Astrocyte (in vitro differentiated cells and primary cell): ENCODE measurements around the gene SLC4A5. TPM values are rescaled to one million over a fixed set of nuclear protein-coding genes. Genes with fewer than 3 reads are reported as not detected.

Experiments used
- DNase-seq: peaks from one replicate; pipeline ENCODE4 v3.0.0-alpha.2; 2010; ENCODE audit warnings: low read depth
- FAIRE-seq: peaks from 2 replicates; lab custom pipeline; 2011; peaks lifted over from hg19 to GRCh38; lab: Jason Lieb, UNC
- H2AFZ ChIP-seq: 2 replicates; pipeline ENCODE4 v1.6.0; 2012; ENCODE audit warnings: low read depth, low read length, inconsistent platforms
- H3K27ac ChIP-seq: 2 replicates; pipeline ENCODE4 v1.5.1; 2011; ENCODE audit warnings: low read depth, low read length, inconsistent platforms
- H3K27me3 ChIP-seq: 2 replicates; pipeline ENCODE4 v1.6.0; 2011; ENCODE audit warnings: low read length, inconsistent platforms; ENCODE audit not compliant: insufficient read depth
- H3K36me3 ChIP-seq: 2 replicates; pipeline ENCODE4 v1.5.1; 2011; ENCODE audit warnings: low read length, inconsistent platforms; ENCODE audit not compliant: insufficient read depth
- H3K4me1 ChIP-seq: 2 replicates; pipeline ENCODE4 v1.5.1; 2011; ENCODE audit warnings: low read length, inconsistent platforms; ENCODE audit not compliant: insufficient read depth
- H3K4me2 ChIP-seq: 2 replicates; pipeline ENCODE4 v1.6.0; 2012; ENCODE audit warnings: low read length, inconsistent platforms
- H3K4me3 ChIP-seq: 2 replicates; pipeline ENCODE4 v1.5.1; 2011; ENCODE audit warnings: low read depth, mild to moderate bottlenecking, low read length, inconsistent platforms; ENCODE audit not compliant: insufficient read depth
- H3K79me2 ChIP-seq: 2 replicates; pipeline ENCODE4 v1.6.0; 2012; ENCODE audit warnings: mild to moderate bottlenecking, low read length, inconsistent platforms; ENCODE audit not compliant: insufficient read depth
- H3K9ac ChIP-seq: 2 replicates; pipeline ENCODE4 v1.6.0; 2012; ENCODE audit warnings: mild to moderate bottlenecking, low read length, inconsistent platforms
- H3K9me3 ChIP-seq: 2 replicates; pipeline ENCODE4 v1.5.1; 2012; ENCODE audit warnings: low read depth, mild to moderate bottlenecking, low read length, inconsistent platforms; ENCODE audit not compliant: insufficient read depth
- H4K20me1 ChIP-seq: 2 replicates; pipeline ENCODE4 v1.6.0; 2012; ENCODE audit warnings: low read length, inconsistent platforms; ENCODE audit not compliant: insufficient read depth
- H3K27ac Mint-ChIP-seq: one replicate; pipeline ENCODE4 v1.8.0; 2021; ENCODE audit warnings: mild to moderate bottlenecking, mixed read lengths; ENCODE audit not compliant: unreplicated experiment
- H3K27me3 Mint-ChIP-seq: one replicate; pipeline ENCODE4 v1.8.0; 2021; ENCODE audit warnings: low read depth, mixed read lengths; ENCODE audit not compliant: unreplicated experiment
- H3K36me3 Mint-ChIP-seq: one replicate; pipeline ENCODE4 v1.8.0; 2021; ENCODE audit warnings: low read depth, mixed read lengths; ENCODE audit not compliant: unreplicated experiment
- H3K4me1 Mint-ChIP-seq: one replicate; pipeline ENCODE4 v1.8.0; 2021; ENCODE audit warnings: low read depth, mixed read lengths; ENCODE audit not compliant: unreplicated experiment
- H3K4me3 Mint-ChIP-seq: one replicate; pipeline ENCODE4 v1.8.0; 2021; ENCODE audit warnings: mild to moderate bottlenecking, moderate library complexity, mixed read lengths; ENCODE audit not compliant: unreplicated experiment
- H3K9me3 Mint-ChIP-seq: one replicate; pipeline ENCODE4 v1.8.0; 2021; ENCODE audit warnings: mild to moderate bottlenecking, mixed read lengths; ENCODE audit not compliant: unreplicated experiment
- EZH2 ChIP-seq: IDR thresholded peaks from 2 replicates; pipeline ENCODE4 v1.6.1; 2012; ENCODE audit warnings: mild to moderate bottlenecking, low read length, inconsistent platforms; ENCODE audit not compliant: insufficient read depth
- total RNA-seq: library from RNA; stranded (reverse); gene quantifications from 2 replicates; pipeline ENCODE4 v1.2.1, GENCODE V29; 2021
- TF ChIP-seq, protein P1 (sequence below): IDR thresholded peaks from 2 replicates; pipeline ENCODE4 v1.5.1; 2011; ENCODE audit warnings: low read depth, mild to moderate bottlenecking, inconsistent platforms, low read length, moderate library complexity; ENCODE audit not compliant: insufficient read depth

Gene SLC4A5
- total RNA-seq, 1 donor from 2014 or later, result 0.41 TPM

DNA sequence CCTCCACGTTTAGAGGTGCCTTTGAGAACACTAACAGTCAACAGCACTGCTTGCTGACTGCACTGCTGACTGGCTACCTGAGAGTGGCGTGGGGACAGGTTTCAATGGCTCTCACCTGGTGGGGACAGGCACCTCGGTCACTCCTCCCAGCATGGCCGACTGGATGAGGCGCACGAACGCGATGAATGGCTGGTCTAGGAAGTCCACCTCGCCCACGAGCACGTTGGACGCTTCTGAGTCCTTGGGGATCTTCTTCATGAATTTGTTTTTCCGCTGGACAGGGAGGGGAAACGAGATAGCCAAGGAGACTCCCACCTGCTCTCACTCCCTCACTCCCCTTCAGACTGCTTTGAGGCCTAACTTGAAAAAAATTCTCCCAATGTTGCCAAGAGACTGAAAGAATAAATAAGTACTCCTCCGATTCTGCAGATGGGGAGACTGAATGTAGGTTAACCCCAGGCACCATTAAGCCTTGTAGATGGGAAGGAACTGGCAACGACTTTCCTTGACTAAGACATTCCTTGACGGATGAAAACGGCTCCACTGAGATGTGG, 87.5 kb downstream of the SLC4A5 start:
- TF ChIP-seq EZH2, result no peak
- TF ChIP-seq, protein P1, sequence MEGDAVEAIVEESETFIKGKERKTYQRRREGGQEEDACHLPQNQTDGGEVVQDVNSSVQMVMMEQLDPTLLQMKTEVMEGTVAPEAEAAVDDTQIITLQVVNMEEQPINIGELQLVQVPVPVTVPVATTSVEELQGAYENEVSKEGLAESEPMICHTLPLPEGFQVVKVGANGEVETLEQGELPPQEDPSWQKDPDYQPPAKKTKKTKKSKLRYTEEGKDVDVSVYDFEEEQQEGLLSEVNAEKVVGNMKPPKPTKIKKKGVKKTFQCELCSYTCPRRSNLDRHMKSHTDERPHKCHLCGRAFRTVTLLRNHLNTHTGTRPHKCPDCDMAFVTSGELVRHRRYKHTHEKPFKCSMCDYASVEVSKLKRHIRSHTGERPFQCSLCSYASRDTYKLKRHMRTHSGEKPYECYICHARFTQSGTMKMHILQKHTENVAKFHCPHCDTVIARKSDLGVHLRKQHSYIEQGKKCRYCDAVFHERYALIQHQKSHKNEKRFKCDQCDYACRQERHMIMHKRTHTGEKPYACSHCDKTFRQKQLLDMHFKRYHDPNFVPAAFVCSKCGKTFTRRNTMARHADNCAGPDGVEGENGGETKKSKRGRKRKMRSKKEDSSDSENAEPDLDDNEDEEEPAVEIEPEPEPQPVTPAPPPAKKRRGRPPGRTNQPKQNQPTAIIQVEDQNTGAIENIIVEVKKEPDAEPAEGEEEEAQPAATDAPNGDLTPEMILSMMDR, result no peak
- Mint-ChIP-seq H3K36me3 (peaks cover 5% of the 10 kb centered on the region), H3K27me3 (peaks cover 21% of the 10 kb centered on the region), H3K4me1 (peaks cover 3% of the 10 kb centered on the region), H3K9me3 (no peaks in the 10 kb centered on the region), H3K4me3 (no peak overlapping the region), H3K27ac (no peak overlapping the region)
- H3K79me2 ChIP-seq, result no peaks in the 10 kb centered on the region
- H4K20me1 ChIP-seq, result no peaks in the 10 kb centered on the region
- no peak overlapping the region for H3K27ac ChIP-seq
- no peaks in the 10 kb centered on the region for H3K9me3 ChIP-seq
- no peak overlapping the region for H3K4me3 ChIP-seq
- DNase-seq (no peak), FAIRE-seq (no peak)
- H3K36me3 ChIP-seq, result no peaks in the 10 kb centered on the region
- peaks cover 3% of the 10 kb centered on the region for H3K27me3 ChIP-seq
- H3K4me2 ChIP-seq, result no peak overlapping the region
- no peaks in the 10 kb centered on the region for H3K4me1 ChIP-seq
- H2AFZ ChIP-seq, result no peak overlapping the region
- H3K9ac ChIP-seq, result no peak overlapping the region

DNA sequence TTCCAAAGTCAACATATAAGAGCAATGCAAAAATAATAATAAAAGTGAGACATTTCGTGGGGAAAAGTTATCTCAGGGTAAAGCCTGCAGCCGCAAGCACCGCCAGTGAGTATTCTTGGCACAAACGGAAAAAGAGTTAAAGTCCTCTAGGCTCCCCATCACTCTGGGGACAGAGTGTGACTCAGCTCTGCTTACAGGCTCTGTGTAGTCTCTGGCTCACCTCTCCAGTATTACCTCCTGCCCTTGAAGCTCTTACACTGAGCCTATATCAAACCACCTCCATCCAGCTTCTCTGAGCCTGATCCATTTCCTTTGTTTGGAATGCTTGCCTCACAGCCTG, 89.3 kb downstream of the SLC4A5 start:
- Histone ChIP-seq H3K4me2 (no peak overlapping the region), H3K27ac (no peak overlapping the region), H3K9me3 (no peaks in the 10 kb centered on the region), H3K4me1 (no peaks in the 10 kb centered on the region), H3K27me3 (peaks cover 3% of the 10 kb centered on the region), H2AFZ (no peak overlapping the region), H3K4me3 (no peak overlapping the region), H3K79me2 (no peaks in the 10 kb centered on the region), H4K20me1 (no peaks in the 10 kb centered on the region), H3K36me3 (no peaks in the 10 kb centered on the region), H3K9ac (no peak overlapping the region)
- Mint-ChIP-seq H3K27ac (no peak overlapping the region), H3K9me3 (peaks cover 2% of the 10 kb centered on the region), H3K4me3 (no peak overlapping the region), H3K27me3 (peaks cover 22% of the 10 kb centered on the region), H3K36me3 (peaks cover 3% of the 10 kb centered on the region), H3K4me1 (peaks cover 3% of the 10 kb centered on the region)
- TF ChIP-seq EZH2, result no peak
- TF ChIP-seq, protein P1, result no peak
- DNase-seq, result no peak
- no peak for FAIRE-seq

DNA sequence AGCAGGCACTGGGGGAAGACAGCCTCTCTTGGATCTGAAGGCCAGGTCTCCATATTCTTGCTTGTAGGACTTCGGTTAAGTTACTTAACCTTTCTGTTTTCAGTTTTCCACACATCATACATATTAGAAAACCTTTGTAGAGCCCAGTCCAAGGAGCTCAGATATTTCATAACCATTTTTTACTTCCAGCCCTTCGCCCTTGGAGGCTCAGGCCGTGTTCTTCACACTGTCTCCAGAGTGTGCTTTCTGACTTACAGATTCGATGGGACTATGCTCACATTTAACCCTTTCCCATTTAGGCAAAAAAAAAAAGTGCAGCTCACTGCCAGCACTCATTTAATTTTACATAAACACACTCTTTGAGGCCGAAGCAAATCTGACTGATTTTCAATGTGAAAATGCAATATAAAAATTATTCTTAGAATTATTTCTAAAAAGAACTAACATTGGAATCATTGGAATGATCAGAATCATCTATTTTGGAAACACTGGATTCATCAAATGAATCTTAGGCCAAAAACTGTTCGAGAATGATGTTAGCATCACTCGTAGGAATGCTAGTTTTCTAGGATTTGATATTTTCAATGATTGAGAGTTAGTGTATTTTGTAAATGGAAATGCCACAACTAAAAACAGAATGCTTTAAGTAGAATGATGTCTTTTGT, 89.8 kb downstream of the SLC4A5 start:
- Mint-ChIP-seq H3K27me3 (peaks cover 24% of the 10 kb centered on the region), H3K4me1 (peaks cover 3% of the 10 kb centered on the region), H3K4me3 (no peak overlapping the region), H3K9me3 (peaks cover 2% of the 10 kb centered on the region), H3K27ac (no peak overlapping the region), H3K36me3 (peaks cover 6% of the 10 kb centered on the region)
- Histone ChIP-seq H3K36me3 (no peaks in the 10 kb centered on the region), H3K27ac (no peak overlapping the region), H3K4me1 (no peaks in the 10 kb centered on the region), H3K79me2 (no peaks in the 10 kb centered on the region), H3K4me2 (no peak overlapping the region), H4K20me1 (no peaks in the 10 kb centered on the region), H3K9me3 (no peaks in the 10 kb centered on the region), H3K9ac (no peak overlapping the region), H3K4me3 (no peak overlapping the region), H3K27me3 (peaks cover 3% of the 10 kb centered on the region), H2AFZ (no peak overlapping the region)
- no peak for DNase-seq
- no peak for TF ChIP-seq EZH2
- TF ChIP-seq, protein P1, result no peak
- FAIRE-seq, result no peak
